Head of caudate nucleus (tissue), 42 donors: ENCODE results near the gene PPP3R1.
A peak's percentile ranks its signal among the peaks of the same experiment; 100 is the strongest.
"Not testable (repeated sequence)": the region's sequence is repeated elsewhere in the genome, so short reads cannot be mapped to it uniquely, and the experiment has no call there.

Experiments
- DNase-seq, 42 donors: peaks; one replicate each; pipeline versions ENCODE4 v3.0.0 to v3.0.0-alpha.2; 2020 to 2021; ENCODE audit warnings: mixed read lengths in 7 of 42
- intact Hi-C: fragments of 100-400 bp; cut with DNase I; formaldehyde crosslinking; loops from one replicate; pipeline ENCODE4 v1.15.0; 2022

PPP3R1 gene

DNA sequence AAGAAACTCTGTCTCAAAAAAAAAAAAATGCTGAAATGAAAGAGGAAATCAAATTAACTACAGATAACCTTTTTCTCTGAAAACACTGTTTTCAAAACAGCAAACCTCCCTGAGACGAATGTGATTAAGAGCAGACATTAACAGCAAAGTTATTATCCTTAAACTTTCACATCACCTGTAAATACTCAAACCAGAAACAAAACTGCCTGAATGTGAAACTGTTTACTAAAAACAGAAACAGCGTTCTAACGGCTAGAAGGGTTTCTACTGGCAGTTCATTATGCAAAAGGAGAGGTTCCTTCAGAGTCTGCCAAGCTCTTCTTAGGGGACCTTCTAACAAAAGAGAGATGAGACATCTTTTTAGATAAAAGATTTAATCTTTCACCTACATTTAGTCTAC is 48.7 kb downstream of the PPP3R1 start:
- intact Hi-C loops: no loop called here
- DNase-seq: no peak

DNA sequence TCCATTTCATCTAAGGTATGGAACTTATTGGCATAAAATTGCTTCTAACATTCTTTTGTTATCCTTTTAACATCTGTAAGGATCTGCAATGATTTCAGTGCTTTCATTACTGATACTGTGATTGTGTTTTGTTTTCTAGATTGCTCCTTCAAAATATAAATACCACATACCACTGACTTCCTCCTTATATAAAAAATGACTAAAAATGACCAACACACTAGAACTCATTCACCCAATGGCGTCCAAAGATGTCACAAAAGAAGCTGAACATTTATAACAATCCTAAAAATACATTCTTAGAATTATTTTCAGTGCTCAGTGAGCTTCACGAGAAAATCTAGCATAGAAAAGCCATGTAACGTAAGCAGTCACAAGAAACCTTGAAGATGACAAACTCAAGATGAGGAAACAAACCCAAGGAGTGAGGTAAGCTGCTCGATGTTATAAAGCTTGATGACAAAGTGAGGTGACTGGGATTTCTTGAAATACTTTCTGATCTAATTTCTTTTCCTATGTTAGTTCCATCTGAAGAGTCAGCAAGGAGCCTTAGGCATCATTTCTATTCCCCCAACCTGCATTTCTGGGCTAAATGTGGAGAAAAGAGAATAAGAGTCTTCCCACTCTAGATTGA is 52.1 kb downstream of the PPP3R1 start:
- intact Hi-C loops: no loop called here
- DNase-seq: no peak

DNA sequence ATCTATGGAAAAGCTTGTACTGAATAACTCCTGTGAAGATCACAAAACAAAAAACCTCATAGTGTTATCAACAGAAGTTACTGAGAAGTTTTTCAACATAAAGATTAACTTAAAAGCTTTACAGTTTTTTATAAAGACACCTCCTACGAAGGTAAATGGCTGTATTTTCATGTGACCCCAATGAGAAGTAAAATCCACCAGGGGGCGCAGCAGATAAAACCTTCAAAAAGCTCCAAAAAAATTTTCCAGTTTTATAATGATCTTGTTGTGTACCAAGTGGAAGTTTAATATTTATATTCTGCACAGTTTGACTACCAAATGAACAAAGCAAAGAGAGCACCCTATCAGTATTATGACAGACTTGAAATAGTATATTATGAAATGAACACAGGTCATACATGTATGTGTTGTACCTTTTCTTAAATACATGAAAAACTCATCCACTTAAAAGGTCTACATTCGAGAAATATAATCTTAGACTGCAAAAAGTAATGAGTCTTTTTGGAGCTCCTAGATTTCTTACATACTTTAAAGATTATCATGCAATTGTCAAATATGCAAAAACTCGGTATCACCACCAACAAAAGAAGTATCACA is 56.1 kb downstream of the PPP3R1 start:
- peak in 22 of 42 donors; percentile 12 to 64 (median 47) for DNase-seq
- intact Hi-C loops: no loop called here

DNA sequence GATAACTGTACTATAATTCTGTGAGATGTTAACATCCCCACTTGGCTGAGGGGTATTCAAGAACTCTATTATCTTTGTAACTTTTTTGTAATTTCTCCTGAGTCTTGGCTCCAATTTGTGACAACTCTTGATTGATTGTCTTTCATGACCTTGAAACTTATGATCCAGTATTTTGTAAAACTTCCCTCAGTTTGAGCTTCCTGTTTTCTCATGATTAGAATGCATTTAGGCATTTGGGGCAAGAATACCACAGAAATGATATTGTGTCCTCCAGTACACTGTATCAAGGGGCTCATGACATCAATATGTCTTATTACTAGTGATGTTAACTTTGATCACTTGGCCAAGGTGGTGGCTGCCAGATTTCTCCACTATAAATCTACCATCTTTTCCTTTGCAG is 57.2 kb downstream of the PPP3R1 start:
- DNase-seq: no peak
- intact Hi-C loops: no loop called here

DNA sequence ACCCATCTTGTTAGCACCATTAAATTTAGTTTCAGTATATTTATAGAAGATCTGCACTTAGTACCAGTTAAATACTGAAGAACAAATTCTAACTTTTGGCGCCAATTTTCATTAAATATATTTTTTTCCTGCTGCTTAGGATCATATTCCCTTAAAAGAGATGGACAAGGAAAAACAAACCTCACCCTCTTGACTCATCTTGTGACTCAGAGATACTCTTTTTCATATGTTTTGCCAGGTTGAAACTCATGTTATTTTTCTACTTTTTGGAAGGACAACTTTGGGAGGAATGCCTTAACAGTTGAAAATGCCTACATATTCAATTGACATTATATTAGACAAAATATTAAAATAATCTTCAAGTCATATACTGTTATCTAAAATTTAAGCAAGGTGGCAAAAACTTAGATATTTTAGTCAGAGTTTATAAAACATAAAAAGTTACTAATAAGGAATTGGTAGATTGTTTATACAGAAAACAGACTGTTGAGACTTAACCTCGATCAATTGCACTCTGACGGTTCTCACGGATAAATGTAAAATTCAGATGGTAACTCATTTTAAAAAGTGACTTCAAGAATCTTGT is 58.5 kb downstream of the PPP3R1 start:
- no peak for DNase-seq
- intact Hi-C loops: no loop called here

DNA sequence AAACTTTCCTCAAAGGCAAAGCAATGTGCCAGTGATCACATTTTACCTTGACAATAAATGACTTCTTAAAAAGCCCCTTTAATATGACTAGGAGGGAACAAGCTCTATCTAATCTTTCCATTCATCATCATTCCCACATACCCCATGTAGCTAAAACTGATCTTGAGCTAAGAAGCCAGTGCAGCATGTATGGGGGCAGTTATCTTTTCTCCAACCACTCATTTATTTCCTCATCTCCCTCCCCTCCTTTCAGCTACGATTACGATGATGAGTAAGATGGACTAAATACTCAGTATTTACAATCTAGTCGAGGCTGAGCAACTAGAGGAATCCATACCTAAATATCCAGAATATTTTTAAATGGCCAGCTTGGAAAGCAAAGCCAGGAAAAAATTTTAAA is 59.2 kb downstream of the PPP3R1 start:
- no peak for DNase-seq
- intact Hi-C loops: no loop called here

DNA sequence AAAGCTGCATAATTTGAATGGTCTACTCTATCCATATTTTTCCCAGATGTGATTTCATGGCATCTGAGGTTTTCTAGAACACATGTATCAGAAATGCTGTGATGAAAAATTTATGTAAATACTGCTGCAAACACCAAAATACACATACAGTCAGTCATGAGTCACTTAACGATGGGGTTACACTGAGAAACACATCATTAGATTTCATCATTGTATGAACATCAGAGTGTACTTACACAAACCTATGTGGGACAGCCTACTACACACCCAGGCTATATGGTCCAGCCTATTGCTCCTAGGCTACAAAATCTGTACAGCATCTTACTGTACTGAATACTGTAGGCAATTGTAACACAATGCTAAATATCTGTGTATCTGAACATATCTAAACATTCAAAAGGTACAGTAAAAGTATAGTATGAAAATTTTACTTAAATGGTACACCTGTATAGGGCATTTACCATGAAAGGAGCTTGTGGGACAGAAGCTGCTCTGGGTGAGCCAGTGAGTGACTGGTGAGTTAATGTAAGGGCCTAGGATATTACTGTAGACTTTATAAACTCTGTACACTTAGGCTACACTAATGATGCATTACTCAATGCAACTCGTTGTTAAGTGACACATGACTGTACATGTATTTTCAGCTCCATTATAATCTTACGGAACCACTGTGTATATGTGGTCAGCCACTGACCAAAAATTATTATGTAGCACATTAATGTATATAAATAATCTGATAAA is 61.2 kb downstream of the PPP3R1 start:
- intact Hi-C loops: no loop called here

DNA sequence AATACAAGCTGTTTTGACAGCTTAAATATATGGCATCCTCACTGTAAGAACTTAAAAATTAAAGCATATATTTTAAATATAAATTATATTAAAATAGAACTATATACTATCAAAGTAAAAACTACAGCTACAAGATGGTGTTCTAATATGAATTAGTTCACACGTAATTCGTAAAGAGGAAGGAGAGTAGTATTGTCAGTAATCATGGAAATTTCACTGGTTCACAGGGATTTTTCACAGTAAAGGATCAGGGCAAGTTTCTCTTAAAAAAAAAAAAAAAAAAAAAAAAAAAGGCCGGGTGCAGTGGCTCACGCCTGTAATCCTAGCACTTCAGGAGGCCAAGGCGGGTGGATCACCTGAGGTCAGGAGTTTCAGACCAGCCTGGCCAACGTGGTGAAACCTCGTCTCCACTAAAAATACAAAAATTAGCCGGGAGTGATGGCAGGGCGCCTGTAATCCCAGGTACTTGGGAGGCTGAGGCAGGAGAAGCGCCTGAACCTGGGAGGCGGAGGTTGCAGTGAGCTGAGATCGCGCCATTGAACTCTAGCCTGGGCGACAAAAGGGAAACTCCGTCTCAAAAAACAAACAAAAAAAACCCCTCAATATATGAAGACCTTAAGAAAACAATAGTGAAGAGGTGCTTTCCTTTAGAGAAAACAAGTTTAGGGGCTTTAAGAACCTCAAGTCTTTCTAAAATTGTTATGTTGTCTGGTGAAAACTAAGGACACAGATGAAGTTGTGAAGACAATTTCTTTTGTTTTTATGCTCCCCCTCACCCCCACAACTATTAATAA is 62.1 kb downstream of the PPP3R1 start:
- no peak for DNase-seq
- intact Hi-C loops: no loop called here

More for the DNA sequence above, 61.2 kb downstream of the PPP3R1 start:
- no peak for DNase-seq

DNA sequence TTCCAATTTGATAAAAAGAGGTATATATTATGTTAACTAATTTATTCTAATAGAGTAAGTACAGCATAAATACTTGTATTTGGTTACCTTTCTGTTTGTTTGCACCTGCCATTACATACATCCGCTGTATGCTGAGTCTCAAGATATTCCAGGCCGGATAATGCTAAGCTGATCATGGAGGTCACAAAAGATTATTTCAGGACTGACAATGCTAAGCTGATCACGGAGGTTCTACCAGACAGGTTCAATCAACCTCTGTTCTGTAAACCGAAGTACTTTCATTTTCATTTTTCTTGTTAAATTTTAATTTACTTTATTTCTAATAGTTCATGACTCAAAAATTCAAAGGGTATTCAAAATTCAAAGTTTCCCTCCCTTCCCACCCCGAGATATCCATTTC is 63.5 kb downstream of the PPP3R1 start:
- intact Hi-C loops: no loop called here
- DNase-seq: no peak

DNA sequence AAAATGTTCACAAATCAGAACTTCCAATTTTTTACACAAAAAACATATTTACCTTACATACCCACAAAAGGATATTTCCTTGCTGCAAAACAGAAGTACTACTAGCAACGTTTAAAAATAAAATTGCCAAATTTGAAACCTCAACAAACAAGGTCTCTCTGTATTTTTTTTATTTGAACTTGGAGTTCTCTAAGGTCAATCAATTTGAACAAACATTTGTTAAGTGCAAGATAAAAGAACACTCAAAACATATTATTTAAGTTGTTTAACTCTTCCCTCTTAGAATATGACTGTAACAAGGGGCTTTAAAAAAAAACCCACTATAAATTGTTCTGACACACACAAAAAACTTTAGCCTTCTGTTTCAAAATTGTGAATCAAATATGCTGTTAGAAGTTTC is 65.0 kb downstream of the PPP3R1 start:
- intact Hi-C loops: no loop called here
- no peak for DNase-seq

DNA sequence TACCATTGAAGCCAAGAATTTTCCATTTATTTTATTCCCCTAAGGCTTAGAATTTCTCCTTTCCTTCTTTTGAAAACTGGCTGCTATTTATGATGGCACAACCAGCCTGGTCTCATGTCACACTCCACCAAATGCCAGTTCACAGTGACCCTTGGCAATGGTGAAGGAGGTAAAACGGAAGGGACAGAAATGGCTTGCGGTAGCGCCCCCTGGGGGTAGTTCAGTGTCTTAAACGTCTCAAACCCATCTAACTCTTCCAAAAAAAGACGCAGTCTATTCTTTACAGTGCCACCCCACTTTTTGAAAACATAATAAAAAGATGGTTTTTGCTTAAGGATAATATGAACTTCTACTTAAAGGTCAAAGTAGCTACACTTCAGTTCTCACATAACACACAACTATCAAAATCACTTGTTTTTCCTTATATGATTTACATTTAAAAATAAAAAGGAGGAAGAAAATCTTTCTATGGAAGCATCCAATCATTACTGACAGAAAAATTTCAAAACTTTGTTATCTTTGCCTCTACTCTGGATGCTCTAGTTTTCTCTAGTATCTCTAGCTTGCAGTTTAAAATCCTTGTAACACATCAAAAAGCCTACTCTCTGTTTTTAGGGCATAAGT is 66.7 kb downstream of the PPP3R1 start:
- peak in 13 of 42 donors; percentile 3 to 54 (median 22) for DNase-seq
- intact Hi-C loops: no loop called here

DNA sequence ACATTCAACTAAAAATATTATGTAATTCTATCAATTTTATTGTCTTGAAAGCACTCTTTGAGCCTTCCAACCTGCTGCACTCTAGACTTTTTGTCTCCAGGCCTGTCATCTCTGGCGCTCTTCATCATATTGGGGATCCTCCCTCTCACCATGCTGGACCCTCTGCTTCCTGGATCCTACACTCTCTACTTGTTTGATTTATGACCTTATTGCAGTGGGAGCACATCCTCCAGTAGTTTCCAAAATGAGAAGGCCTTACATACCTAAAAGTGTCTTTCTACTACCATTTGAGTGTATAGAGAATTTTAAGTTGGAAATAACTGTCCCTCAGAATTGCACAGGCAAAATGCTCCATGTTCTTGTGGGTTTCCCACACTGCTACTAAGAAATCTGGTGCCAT is 69.4 kb downstream of the PPP3R1 start:
- DNase-seq: no peak
- intact Hi-C loops: no loop called here

DNA sequence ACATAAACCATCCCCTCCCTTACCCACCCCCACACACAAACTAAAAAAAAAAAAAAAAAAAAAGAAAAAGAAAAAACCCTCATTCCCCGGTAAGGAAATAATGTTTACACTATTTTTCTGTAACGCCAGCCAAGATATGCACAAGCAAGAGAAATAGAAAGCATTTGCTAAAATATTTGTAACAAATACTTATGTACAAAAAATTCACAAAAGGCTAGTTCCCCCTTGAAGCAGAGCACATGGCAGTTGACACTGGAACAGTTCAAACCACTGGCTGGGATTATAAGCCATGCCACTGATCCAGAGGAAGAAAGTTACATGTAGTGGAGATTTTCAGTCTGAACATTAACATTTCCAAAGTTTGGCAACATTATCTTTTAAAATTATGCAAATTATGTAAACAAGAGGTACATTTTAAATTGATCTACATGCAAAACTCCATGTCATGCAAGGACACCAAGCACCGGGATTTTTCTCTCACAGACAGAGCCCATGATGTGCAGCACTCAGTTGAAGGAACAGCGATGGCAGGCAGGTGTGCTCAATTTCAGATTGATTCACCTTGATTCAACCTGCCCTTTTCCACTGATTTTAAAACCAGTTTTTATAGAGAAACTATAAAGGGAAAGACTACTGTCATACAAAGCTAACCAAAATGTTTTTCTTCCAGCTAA is 73.2 kb downstream of the PPP3R1 start:
- intact Hi-C loops: no loop called here

DNA sequence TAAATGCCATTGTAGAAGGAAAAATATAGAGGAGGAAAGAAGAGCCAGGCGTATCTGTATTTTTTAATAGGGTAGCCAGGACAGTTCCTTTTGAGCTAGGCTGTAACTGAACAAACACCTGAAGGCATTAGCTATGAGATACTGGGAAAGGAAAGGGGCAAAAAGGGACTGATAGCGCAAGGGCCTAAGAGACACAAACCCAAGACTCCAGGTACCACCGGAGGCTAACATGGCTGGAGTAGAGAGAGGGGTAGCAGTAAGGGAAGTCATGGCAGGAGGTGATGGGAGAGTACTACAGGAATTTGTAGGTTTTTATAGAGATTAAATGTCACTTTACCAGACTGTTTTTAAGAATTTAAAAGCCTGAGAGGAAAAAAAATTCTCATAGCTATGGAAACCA is 73.9 kb downstream of the PPP3R1 start:
- intact Hi-C loops: no loop called here
- no peak for DNase-seq

More for the DNA sequence above, 73.2 kb downstream of the PPP3R1 start:
- DNase-seq: no peak

DNA sequence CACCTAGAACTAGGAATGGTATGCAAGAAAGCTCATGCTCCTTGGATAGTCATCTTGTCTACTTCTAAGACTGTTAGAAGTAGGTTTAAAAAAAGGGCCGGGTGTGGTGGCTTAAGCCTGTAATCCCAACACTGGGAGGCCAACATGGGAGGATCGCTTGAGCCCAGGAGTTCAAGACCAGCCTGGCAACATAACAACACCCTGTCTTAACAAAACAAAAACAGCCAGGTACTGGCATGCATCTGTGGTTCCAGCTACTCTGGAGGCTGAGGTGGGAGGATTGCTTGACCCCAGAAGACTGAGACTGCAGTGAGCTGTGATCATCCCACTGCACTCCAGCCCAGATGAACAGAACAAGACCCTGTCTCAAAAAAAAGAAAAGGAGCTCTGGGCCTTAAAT is 74.8 kb downstream of the PPP3R1 start:
- intact Hi-C loops: no loop called here
- DNase-seq: no peak

DNA sequence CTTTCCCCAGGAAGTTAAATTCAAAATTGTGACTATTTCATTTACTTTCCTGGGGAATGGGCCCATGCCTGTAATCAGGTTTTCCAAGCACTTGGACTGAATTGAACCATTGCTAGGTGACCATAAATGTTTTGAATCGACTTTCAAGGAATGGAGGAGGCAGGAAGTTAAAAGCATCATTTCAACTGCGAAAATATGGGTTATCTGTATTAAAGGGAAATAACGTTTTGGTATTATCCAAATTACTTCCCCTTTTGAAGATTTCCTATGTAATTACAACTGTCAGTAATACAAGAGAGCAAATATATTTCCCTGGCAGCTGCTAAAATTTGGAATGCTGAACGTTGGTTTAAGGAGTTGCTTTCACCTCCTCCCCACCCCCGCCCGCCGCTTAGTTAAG is 75.7 kb downstream of the PPP3R1 start:
- no peak for DNase-seq
- intact Hi-C loops: no loop called here

DNA sequence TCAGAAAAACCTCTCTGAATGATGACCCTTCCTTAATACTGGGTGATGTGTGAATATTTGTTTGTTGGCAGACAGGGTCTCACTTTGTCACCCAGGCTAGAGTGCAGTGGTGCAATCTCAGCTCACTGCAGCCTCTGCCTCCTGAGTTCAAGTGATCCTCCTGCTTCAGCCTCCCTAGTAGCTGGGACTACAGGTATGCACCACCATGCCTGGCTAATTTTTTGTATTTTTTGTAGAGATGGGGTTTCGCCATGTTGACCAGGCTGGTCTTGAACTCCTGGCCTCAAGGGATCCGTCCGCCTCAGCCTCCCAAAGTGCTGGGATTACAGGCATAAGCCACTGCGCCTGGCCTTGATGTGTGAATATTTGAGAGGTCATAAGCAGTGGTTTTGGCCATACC is 77.1 kb downstream of the PPP3R1 start:
- DNase-seq, intact Hi-C loops: not testable (repeated sequence)

DNA sequence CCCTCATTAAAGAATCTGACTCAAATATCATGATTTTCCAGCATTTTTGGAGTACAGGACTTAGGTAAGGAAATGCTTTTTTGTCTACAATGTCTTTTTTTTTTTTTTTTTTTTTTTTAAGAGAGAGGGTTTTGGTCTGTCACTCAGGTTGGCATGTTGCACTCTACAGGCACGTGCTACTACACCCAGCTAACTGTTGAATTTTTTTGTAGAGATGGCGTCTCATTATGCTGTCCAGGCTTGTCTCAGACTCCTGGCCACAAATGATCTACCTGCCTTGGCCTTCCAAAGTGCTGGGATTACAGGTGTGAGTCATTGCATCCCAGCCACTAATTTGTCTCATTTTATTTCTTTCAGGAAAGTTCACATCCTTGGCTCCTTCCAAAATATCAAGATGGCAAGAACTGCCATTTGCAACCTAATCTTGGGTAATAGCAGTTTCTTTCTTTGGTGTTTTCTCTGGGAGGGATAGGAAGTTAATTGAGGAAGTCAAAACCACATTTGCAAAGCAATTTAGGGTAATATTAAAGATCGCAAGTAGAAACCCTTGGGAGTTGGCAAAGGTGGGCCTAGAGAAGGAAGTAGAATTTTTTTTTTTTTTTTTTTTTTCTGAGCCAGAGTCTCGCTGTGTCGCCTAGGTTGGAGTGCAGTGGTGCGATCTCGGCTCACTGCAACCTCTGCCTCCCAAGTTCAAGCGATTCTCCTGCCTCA is 79.2 kb downstream of the PPP3R1 start:
- intact Hi-C loops: no loop called here
- DNase-seq: no peak
